Astrocyte (in vitro differentiated cells and primary cell): Measurements from ENCODE around the gene C2CD4B. TPM values are rescaled to one million over a fixed set of nuclear protein-coding genes. Genes with fewer than 3 reads are reported as not detected.
A peak's percentile ranks its signal among the peaks of the same experiment; 100 is the strongest.

Experiments used
- DNase-seq: peaks from one replicate; pipeline ENCODE4 v3.0.0-alpha.2; 2010; ENCODE audit warnings: low read depth
- FAIRE-seq: peaks from 2 replicates; lab custom pipeline; 2011; peaks lifted over from hg19 to GRCh38; lab: Jason Lieb, UNC
- H2AFZ ChIP-seq: 2 replicates; pipeline ENCODE4 v1.6.0; 2012; ENCODE audit warnings: low read depth, low read length, inconsistent platforms
- H3K27ac ChIP-seq: 2 replicates; pipeline ENCODE4 v1.5.1; 2011; ENCODE audit warnings: low read depth, low read length, inconsistent platforms
- H3K27me3 ChIP-seq: 2 replicates; pipeline ENCODE4 v1.6.0; 2011; ENCODE audit warnings: low read length, inconsistent platforms; ENCODE audit not compliant: insufficient read depth
- H3K36me3 ChIP-seq: 2 replicates; pipeline ENCODE4 v1.5.1; 2011; ENCODE audit warnings: low read length, inconsistent platforms; ENCODE audit not compliant: insufficient read depth
- H3K4me1 ChIP-seq: 2 replicates; pipeline ENCODE4 v1.5.1; 2011; ENCODE audit warnings: low read length, inconsistent platforms; ENCODE audit not compliant: insufficient read depth
- H3K4me2 ChIP-seq: 2 replicates; pipeline ENCODE4 v1.6.0; 2012; ENCODE audit warnings: low read length, inconsistent platforms
- H3K4me3 ChIP-seq: 2 replicates; pipeline ENCODE4 v1.5.1; 2011; ENCODE audit warnings: low read depth, mild to moderate bottlenecking, low read length, inconsistent platforms; ENCODE audit not compliant: insufficient read depth
- H3K79me2 ChIP-seq: 2 replicates; pipeline ENCODE4 v1.6.0; 2012; ENCODE audit warnings: mild to moderate bottlenecking, low read length, inconsistent platforms; ENCODE audit not compliant: insufficient read depth
- H3K9ac ChIP-seq: 2 replicates; pipeline ENCODE4 v1.6.0; 2012; ENCODE audit warnings: mild to moderate bottlenecking, low read length, inconsistent platforms
- H3K9me3 ChIP-seq: 2 replicates; pipeline ENCODE4 v1.5.1; 2012; ENCODE audit warnings: low read depth, mild to moderate bottlenecking, low read length, inconsistent platforms; ENCODE audit not compliant: insufficient read depth
- H4K20me1 ChIP-seq: 2 replicates; pipeline ENCODE4 v1.6.0; 2012; ENCODE audit warnings: low read length, inconsistent platforms; ENCODE audit not compliant: insufficient read depth
- H3K27ac Mint-ChIP-seq: one replicate; pipeline ENCODE4 v1.8.0; 2021; ENCODE audit warnings: mild to moderate bottlenecking, mixed read lengths; ENCODE audit not compliant: unreplicated experiment
- H3K27me3 Mint-ChIP-seq: one replicate; pipeline ENCODE4 v1.8.0; 2021; ENCODE audit warnings: low read depth, mixed read lengths; ENCODE audit not compliant: unreplicated experiment
- H3K36me3 Mint-ChIP-seq: one replicate; pipeline ENCODE4 v1.8.0; 2021; ENCODE audit warnings: low read depth, mixed read lengths; ENCODE audit not compliant: unreplicated experiment
- H3K4me1 Mint-ChIP-seq: one replicate; pipeline ENCODE4 v1.8.0; 2021; ENCODE audit warnings: low read depth, mixed read lengths; ENCODE audit not compliant: unreplicated experiment
- H3K4me3 Mint-ChIP-seq: one replicate; pipeline ENCODE4 v1.8.0; 2021; ENCODE audit warnings: mild to moderate bottlenecking, moderate library complexity, mixed read lengths; ENCODE audit not compliant: unreplicated experiment
- H3K9me3 Mint-ChIP-seq: one replicate; pipeline ENCODE4 v1.8.0; 2021; ENCODE audit warnings: mild to moderate bottlenecking, mixed read lengths; ENCODE audit not compliant: unreplicated experiment
- EZH2 ChIP-seq: IDR thresholded peaks from 2 replicates; pipeline ENCODE4 v1.6.1; 2012; ENCODE audit warnings: mild to moderate bottlenecking, low read length, inconsistent platforms; ENCODE audit not compliant: insufficient read depth
- total RNA-seq: library from RNA; stranded (reverse); gene quantifications from 2 replicates; pipeline ENCODE4 v1.2.1, GENCODE V29; 2021
- TF ChIP-seq, protein P1 (sequence below): IDR thresholded peaks from 2 replicates; pipeline ENCODE4 v1.5.1; 2011; ENCODE audit warnings: low read depth, mild to moderate bottlenecking, inconsistent platforms, low read length, moderate library complexity; ENCODE audit not compliant: insufficient read depth

C2CD4B gene
- total RNA-seq, 1 donor from 2014 or later = not detected

DNA sequence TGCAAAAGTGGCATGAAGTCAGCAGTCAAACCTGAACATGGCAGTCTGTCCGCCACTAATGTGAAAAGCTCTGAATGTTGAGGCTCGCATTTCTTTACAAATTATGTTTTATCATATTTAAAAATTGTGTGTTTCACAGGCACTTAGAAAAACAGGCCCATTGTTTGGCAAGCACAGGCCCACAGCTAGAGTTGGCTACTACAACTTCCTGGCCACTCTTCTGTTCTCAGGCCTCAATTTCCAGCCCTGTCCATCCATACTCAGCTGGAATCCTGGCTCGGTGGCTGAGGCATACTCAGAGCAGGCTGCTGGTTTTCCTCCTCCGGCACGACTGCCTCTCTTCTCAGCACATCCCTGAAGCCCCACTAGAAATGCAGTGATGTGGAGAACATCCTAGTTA lies 44.3 kb downstream of the C2CD4B start:
- TF ChIP-seq, protein P1, sequence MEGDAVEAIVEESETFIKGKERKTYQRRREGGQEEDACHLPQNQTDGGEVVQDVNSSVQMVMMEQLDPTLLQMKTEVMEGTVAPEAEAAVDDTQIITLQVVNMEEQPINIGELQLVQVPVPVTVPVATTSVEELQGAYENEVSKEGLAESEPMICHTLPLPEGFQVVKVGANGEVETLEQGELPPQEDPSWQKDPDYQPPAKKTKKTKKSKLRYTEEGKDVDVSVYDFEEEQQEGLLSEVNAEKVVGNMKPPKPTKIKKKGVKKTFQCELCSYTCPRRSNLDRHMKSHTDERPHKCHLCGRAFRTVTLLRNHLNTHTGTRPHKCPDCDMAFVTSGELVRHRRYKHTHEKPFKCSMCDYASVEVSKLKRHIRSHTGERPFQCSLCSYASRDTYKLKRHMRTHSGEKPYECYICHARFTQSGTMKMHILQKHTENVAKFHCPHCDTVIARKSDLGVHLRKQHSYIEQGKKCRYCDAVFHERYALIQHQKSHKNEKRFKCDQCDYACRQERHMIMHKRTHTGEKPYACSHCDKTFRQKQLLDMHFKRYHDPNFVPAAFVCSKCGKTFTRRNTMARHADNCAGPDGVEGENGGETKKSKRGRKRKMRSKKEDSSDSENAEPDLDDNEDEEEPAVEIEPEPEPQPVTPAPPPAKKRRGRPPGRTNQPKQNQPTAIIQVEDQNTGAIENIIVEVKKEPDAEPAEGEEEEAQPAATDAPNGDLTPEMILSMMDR = no peak
- TF ChIP-seq EZH2 = no peak
- H3K4me1 ChIP-seq = peaks cover 11% of the 10 kb centered on the region
- no peak overlapping the region for H3K27ac ChIP-seq
- H3K4me1 Mint-ChIP-seq = peaks cover 18% of the 10 kb centered on the region
- no peak overlapping the region for H3K4me3 Mint-ChIP-seq
- no peaks in the 10 kb centered on the region for H3K36me3 ChIP-seq
- no peaks in the 10 kb centered on the region for H3K36me3 Mint-ChIP-seq
- no peaks in the 10 kb centered on the region for H3K27me3 ChIP-seq
- H3K4me3 ChIP-seq = no peak overlapping the region
- H3K9ac ChIP-seq = no peak overlapping the region
- H3K9me3 ChIP-seq = no peaks in the 10 kb centered on the region
- H3K27ac Mint-ChIP-seq = peak overlapping the region; percentile 98
- FAIRE-seq (no peak), DNase-seq (no peak)
- no peaks in the 10 kb centered on the region for H3K9me3 Mint-ChIP-seq
- no peaks in the 10 kb centered on the region for H4K20me1 ChIP-seq
- H3K27me3 Mint-ChIP-seq = no peaks in the 10 kb centered on the region
- H3K4me2 ChIP-seq = no peak overlapping the region
- no peak overlapping the region for H2AFZ ChIP-seq
- no peaks in the 10 kb centered on the region for H3K79me2 ChIP-seq

- H4K20me1 ChIP-seq = no peaks in the 10 kb centered on the region
- H3K4me3 ChIP-seq = no peak overlapping the region
- peak overlapping the region; percentile 98 for H3K27ac Mint-ChIP-seq
- H3K36me3 ChIP-seq = no peaks in the 10 kb centered on the region
- H3K36me3 Mint-ChIP-seq = no peaks in the 10 kb centered on the region
- FAIRE-seq (no peak), DNase-seq (no peak)
- TF ChIP-seq EZH2 = no peak
- TF ChIP-seq, protein P1 = no peak
- H3K27me3 ChIP-seq = no peaks in the 10 kb centered on the region
- H3K4me1 ChIP-seq = peaks cover 11% of the 10 kb centered on the region
- H3K4me2 ChIP-seq = no peak overlapping the region
- H2AFZ ChIP-seq = no peak overlapping the region
- peaks cover 18% of the 10 kb centered on the region for H3K4me1 Mint-ChIP-seq
- H3K79me2 ChIP-seq = no peaks in the 10 kb centered on the region
- H3K4me3 Mint-ChIP-seq = no peak overlapping the region
- H3K9ac ChIP-seq = peak overlapping the region; percentile 43
- H3K9me3 Mint-ChIP-seq = peaks cover 1% of the 10 kb centered on the region
- no peaks in the 10 kb centered on the region for H3K27me3 Mint-ChIP-seq
- H3K9me3 ChIP-seq = no peaks in the 10 kb centered on the region
- H3K27ac ChIP-seq = peak overlapping the region; percentile 91
These were observed 45.2 kb downstream of the C2CD4B start for GRCh38 chr15:62119874-62120273.

DNA sequence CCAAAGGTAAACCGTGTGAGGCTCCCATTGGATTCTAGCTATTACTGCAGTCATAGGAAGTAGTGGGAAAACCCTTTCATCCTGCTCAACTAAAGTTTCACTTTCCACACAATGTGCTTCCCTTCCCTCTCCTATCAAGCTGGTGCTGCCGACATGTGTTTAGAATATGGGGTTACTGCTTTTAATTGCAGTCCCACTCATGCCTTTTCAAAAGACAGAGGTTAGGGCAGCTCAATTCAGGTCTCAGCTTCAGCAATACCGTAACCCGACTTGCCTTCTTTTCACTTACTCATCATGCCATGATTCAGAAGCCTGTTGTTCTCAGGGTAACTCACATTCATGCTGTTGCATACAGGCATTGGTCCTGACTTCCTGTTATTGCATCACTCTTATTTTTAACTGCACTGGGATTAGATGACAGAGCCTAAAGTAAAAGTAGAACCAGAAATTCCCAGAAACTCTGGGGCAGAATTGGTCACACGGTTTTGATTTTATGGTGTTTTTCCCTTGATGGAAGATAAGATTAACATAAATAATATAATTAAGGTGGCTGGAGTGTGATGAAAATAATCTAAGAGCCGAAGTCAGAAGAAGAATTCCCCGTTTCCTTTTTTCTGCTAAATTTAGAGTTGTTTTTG lies 45.7 kb downstream of the C2CD4B start:
- H3K27ac Mint-ChIP-seq = peak overlapping the region; percentile 98
- Histone ChIP-seq H3K4me1 (peaks cover 11% of the 10 kb centered on the region), H3K27ac (peak overlapping the region; percentile 91), H3K9ac (peak overlapping the region; percentile 71), H3K27me3 (no peaks in the 10 kb centered on the region), H3K79me2 (no peaks in the 10 kb centered on the region), H3K4me2 (peak overlapping the region; percentile 79), H4K20me1 (no peaks in the 10 kb centered on the region), H2AFZ (peak overlapping the region; percentile 77), H3K36me3 (no peaks in the 10 kb centered on the region), H3K4me3 (peak overlapping the region; percentile 14), H3K9me3 (no peaks in the 10 kb centered on the region)
- H3K4me3 Mint-ChIP-seq = no peak overlapping the region
- H3K36me3 Mint-ChIP-seq = no peaks in the 10 kb centered on the region
- peaks cover 1% of the 10 kb centered on the region for H3K9me3 Mint-ChIP-seq
- no peaks in the 10 kb centered on the region for H3K27me3 Mint-ChIP-seq
- DNase-seq = peak; percentile 97
- peak; percentile 93 for FAIRE-seq
- no peak for TF ChIP-seq EZH2
- TF ChIP-seq, protein P1 = no peak
- H3K4me1 Mint-ChIP-seq = peaks cover 18% of the 10 kb centered on the region
